Heart left ventricle (tissue), 13 donors: Measurements from ENCODE around the gene UROS.

Source experiments
- POLR2A ChIP-seq, 2 donors: fragments of 450-650 bp; IDR thresholded peaks; one replicate each; pipeline ENCODE4 v1.6.1; 2017; ENCODE audit warnings: antibody characterized with exemption in 2 of 2, mild to moderate bottlenecking in 2 of 2, moderate library complexity in 2 of 2
- TF ChIP-seq, protein P1 (sequence below), 12 donors: fragments of 200-600 bp; sonication (generic) in 4 of 12; IDR thresholded peaks; one replicate each; pipeline versions ENCODE4 v1.5.0 to v1.8.0; 2018 to 2022; ENCODE audit warnings: antibody characterized with exemption in 12 of 12, mild to moderate bottlenecking in 5 of 12
- donor health status: ischemic (EF 13 %, LVEDD 7.1; RV severe dilation, severe dysfunction).
- donor health status: DM: no; HTN: yes; CAD: no.
- donor health status: DM: no; HTN: no; CAD: no.
- donor health status: ischemic (EF 25% LVEDD 6.9; RV normal size, moderate dysfunction).
- donor health status: ischemic (EF 25% LVEDD 5.7; RV mildly dilated, moderate dysfunction).
- donor health status: ischemic (EF 35%, LVEDD 5.7; RV mildly dilated, moderate dysfunction).
- donor health status: nonischemic (EF 11% LVEDD 7.7; RV severe dilation, severe dysfunction).
- donor health status: DM: yes; HTN: yes; CAD: no.
- donor health status: PGD.
- donor health status: ischemic (EF 29% LVEDD 5.4; RV normal size, mild dysfunction).
- donor health status: nonischemic (EF 23%, LVEDD 6.1; RV moderate dilation, normal function).

DNA sequence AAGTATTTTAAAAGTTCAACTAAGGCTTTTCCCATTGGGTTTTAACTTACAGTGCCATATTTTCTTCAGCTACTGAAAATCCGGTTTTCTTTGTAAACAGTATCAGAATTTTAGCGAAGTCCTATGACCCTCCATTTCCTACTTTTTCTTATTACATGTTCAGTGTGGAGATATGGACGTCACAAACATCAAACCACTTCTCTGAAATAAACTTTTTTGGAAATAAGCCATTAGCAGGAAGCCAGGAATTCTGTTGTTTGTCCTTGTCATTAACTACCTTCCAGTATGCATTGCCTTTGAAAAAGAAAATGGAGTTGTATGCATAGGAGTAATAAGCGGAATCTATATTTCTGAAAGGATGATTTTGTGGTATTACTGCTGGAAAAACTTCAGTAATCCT, 56.5 kb downstream of the UROS start:
- TF ChIP-seq, protein P1, sequence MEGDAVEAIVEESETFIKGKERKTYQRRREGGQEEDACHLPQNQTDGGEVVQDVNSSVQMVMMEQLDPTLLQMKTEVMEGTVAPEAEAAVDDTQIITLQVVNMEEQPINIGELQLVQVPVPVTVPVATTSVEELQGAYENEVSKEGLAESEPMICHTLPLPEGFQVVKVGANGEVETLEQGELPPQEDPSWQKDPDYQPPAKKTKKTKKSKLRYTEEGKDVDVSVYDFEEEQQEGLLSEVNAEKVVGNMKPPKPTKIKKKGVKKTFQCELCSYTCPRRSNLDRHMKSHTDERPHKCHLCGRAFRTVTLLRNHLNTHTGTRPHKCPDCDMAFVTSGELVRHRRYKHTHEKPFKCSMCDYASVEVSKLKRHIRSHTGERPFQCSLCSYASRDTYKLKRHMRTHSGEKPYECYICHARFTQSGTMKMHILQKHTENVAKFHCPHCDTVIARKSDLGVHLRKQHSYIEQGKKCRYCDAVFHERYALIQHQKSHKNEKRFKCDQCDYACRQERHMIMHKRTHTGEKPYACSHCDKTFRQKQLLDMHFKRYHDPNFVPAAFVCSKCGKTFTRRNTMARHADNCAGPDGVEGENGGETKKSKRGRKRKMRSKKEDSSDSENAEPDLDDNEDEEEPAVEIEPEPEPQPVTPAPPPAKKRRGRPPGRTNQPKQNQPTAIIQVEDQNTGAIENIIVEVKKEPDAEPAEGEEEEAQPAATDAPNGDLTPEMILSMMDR (IDR thresholded peaks at IDR 0.05), result no peak
- TF ChIP-seq POLR2A (IDR thresholded peaks at IDR 0.05), result no peak
